NCI-H345 (cell line): Measurements from ENCODE around the gene CHCHD1.
"Not testable (repeated sequence)": the region's sequence is repeated elsewhere in the genome, so short reads cannot be mapped to it uniquely, and the experiment has no call there.

Source experiments
- DNase-seq: peaks from one replicate; lab custom pipeline; 2025; lab: John Stamatoyannopoulos, UW

CHCHD1 gene

DNA sequence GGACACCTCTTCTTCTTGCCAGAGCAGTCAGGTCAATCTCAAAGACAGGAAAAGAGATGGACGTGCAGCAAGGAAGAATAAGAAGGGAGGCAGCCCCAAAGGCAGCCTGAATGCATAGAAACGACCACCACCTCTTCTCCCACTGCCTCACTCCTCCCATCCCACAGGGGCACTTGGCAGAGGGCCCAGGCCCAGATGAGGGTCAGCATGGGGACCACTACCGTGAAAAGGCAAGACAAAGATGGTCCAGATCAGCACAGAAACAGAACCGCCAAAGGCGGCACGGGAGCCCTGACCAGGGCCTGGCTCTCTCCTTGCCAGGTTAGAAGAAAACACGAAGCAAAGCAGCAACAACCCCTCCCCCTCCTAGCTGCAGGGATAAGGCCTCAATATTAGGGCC lies 31.5 kb downstream of the CHCHD1 start:
- DNase-seq: no peak

- no peak for DNase-seq
These were observed 32.5 kb downstream of the CHCHD1 start for GRCh38 chr10:73814276-73814895.

GRCh38 chr10:73814896-73815718 lies 33.3 kb downstream of the CHCHD1 start:
- DNase-seq: no peak

GRCh38 chr10:73815719-73816030 lies 33.8 kb downstream of the CHCHD1 start:
- no peak for DNase-seq

GRCh38 chr10:73816917-73817729 lies 35.3 kb downstream of the CHCHD1 start:
- no peak for DNase-seq

DNA sequence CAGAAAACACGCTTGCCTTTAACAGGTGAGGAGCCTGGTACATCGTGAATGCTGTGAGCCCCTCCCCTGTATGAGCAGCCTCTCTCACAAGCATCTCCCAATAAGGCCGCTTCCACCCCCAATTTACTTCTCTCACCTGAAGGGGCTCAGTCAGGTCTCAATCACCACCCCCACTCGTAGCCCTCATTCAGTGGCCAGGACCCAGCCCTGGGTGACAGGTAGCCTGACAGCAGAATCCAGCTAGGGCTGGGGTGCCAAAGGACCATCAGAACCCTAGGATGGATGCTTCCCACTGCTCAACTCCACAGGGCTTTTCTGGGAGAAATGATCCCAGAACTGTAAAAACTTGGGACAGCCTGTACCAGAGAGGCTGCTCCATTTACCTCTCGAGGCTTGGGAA lies 36.0 kb downstream of the CHCHD1 start:
- DNase-seq: no peak

GRCh38 chr10:73818402-73818801 lies 36.6 kb downstream of the CHCHD1 start:
- no peak for DNase-seq

DNA sequence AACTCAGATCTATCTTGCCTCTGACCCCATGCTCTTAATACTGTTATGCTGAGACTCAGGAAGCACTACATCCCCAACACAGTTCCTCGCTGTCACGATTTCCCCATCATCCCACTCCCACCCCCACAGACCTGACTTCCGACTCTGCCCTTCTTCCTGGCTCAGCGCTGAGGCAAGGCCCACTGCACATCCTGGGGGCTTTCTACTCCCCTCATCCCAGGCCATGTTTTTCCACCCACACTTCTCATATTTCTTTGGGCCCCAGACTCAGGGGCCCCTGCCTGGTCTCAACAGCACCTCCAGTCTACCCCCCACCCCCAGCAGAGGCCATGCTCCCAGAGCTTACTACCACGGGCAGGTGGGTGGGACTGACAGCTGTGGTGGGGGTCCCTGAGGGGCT lies 37.2 kb downstream of the CHCHD1 start:
- no peak for DNase-seq

- DNase-seq: no peak
These were observed 37.8 kb downstream of the CHCHD1 start for GRCh38 chr10:73819513-73820093.

DNA sequence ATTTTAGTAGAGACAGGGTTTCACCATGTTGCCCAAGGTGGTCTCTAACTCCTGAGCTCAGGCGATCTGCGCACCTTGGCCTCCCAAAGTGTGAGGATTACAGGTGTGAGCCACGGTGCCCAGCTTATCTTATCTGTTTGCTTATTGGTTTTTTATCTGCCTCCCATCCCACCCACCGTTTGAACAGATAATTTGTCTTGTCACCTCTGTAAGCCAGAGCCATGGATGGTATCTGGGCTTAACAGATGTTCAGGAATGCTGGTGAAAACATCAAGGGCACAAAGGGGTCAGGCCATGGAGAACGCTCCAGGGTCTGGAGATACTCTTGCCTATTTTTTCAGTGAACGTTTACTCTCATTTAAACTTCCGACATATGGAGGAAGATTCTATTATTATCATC lies 41.5 kb downstream of the CHCHD1 start:
- DNase-seq: no peak

- no peak for DNase-seq
These were observed 42.4 kb downstream of the CHCHD1 start for GRCh38 chr10:73824146-73824725.

DNA sequence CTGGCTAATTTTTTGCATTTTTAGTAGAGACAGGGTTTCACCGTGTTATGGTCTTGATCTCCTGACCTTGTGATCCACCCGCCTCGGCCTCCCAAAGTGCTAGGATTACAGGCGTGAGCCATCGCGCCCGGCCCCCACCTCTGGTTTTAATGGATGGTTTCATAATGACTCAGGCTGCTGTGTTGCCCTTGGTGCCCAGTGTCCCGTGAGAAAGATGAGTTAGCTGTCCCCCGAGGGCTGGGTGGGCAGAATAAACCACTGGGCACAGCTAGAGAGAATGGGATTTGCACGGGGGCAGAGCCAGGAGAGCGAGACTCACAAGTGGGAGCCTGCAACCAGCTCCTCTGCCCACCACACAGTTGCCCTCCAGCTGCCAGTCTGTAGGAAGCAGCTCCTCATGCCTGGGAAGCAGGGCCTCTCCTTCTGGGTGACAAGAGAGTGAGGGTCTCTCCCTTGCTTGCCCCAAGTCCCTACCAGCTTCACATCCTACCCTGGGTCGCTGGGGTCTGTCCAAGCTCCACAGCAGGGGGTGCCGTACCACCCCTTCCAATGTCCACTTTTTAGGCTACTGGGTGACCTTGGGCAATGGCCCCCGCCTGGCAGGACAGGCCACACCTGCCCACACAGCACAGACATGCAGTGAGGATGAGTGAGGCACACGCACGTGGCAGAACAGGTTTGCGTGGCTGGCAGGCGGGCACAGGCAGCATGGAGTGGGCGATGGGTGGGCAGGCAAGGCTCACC lies 45.7 kb downstream of the CHCHD1 start:
- no peak for DNase-seq

DNA sequence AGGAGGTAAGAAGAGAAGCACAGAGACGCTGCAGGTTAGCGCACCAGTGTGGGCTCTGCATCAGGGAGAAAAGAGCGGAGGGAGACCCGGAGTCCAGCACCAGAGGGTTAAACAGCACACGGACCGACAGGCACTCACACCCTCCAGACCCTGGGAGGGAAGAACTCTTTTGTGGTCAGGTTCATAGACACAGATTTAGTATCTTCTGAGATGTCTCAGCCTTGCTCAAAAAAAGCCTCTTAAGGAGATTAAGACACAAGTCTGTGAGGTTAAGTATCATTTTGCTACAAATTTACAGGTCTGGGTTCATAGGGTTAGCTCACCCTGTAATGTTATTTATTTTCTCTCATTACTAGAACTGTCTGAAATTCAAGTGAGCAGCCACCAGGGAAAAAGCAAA lies 46.3 kb downstream of the CHCHD1 start:
- no peak for DNase-seq

- DNase-seq: not testable (repeated sequence)
These were observed 47.2 kb downstream of the CHCHD1 start for GRCh38 chr10:73829090-73829489.
